Trophoblast cell (in vitro differentiated cells and primary cell): ENCODE measurements around the gene SDHC.

Experiments
- DNase-seq, 2 donors: peaks; one replicate each; pipeline ENCODE4 v3.0.0-alpha.2; 2016
- H2AFZ ChIP-seq: 2 replicates; pipeline ENCODE4 v1.6.1; 2013; ENCODE audit warnings: low read length, moderate library complexity, mild to moderate bottlenecking; ENCODE audit not compliant: insufficient read depth, poor library complexity
- H2AK5ac ChIP-seq: 2 replicates; pipeline ENCODE4 v1.6.1; 2013; ENCODE audit warnings: mild to moderate bottlenecking, low read length
- H2BK120ac ChIP-seq: 2 replicates; pipeline ENCODE4 v1.6.1; 2013; ENCODE audit warnings: low read length, mild to moderate bottlenecking, moderate library complexity; ENCODE audit not compliant: insufficient read depth, poor library complexity
- H2BK12ac ChIP-seq: 2 replicates; pipeline ENCODE4 v1.6.1; 2013; ENCODE audit warnings: mild to moderate bottlenecking, low read length, moderate library complexity
- H2BK5ac ChIP-seq: 2 replicates; pipeline ENCODE4 v1.6.1; 2013; ENCODE audit warnings: low read length, low read depth, moderate library complexity, mild to moderate bottlenecking; ENCODE audit not compliant: poor library complexity
- H3K14ac ChIP-seq: 2 replicates; pipeline ENCODE4 v1.6.1; 2013; ENCODE audit warnings: mild to moderate bottlenecking, low read length
- H3K18ac ChIP-seq: 2 replicates; pipeline ENCODE4 v1.6.1; 2013; ENCODE audit warnings: mild to moderate bottlenecking, low read length
- H3K23ac ChIP-seq: 2 replicates; pipeline ENCODE4 v1.6.1; 2013; ENCODE audit warnings: low read length
- H3K27ac ChIP-seq: 2 replicates; pipeline ENCODE4 v1.5.1; 2013; ENCODE audit warnings: low read depth, mild to moderate bottlenecking, inconsistent platforms, low read length, moderate library complexity
- H3K27me3 ChIP-seq: 2 replicates; pipeline ENCODE4 v1.6.1; 2013; ENCODE audit warnings: inconsistent platforms, mild to moderate bottlenecking, low read length, moderate library complexity; ENCODE audit not compliant: insufficient read depth
- H3K36me3 ChIP-seq, 2 experiments: 1 replicate in 1 of 2; 2 replicates in 1 of 2; pipeline ENCODE4 v1.6.1; 2013; ENCODE audit warnings: low read length in 2 of 2, mild to moderate bottlenecking in 2 of 2, moderate library complexity in 1 of 2; ENCODE audit not compliant: insufficient read depth in 2 of 2, control insufficient read depth in 1 of 2
- H3K4ac ChIP-seq: 2 replicates; pipeline ENCODE4 v1.6.1; 2013; ENCODE audit warnings: low read depth, mild to moderate bottlenecking, low read length, moderate library complexity
- H3K4me1 ChIP-seq, 2 experiments: 1 replicate in 1 of 2; 2 replicates in 1 of 2; pipeline ENCODE4 v1.6.1; 2013; ENCODE audit warnings: low read length in 2 of 2, mild to moderate bottlenecking in 2 of 2, moderate library complexity in 1 of 2; ENCODE audit not compliant: insufficient read depth in 2 of 2, control insufficient read depth in 1 of 2
- H3K4me2 ChIP-seq: 2 replicates; pipeline ENCODE4 v1.6.1; 2013; ENCODE audit warnings: inconsistent platforms, mild to moderate bottlenecking, low read length, moderate library complexity
- H3K4me3 ChIP-seq: 2 replicates; pipeline ENCODE4 v1.5.1; 2013; ENCODE audit warnings: mild to moderate bottlenecking, low read depth, low read length, inconsistent platforms
- H3K79me1 ChIP-seq: one replicate; pipeline ENCODE4 v1.6.1; 2013; ENCODE audit warnings: low read length
- H3K79me2 ChIP-seq: 2 replicates; pipeline ENCODE4 v1.6.1; 2013; ENCODE audit warnings: low read length, mild to moderate bottlenecking; ENCODE audit not compliant: control insufficient read depth, insufficient read depth, poor library complexity
- H3K9ac ChIP-seq: 2 replicates; pipeline ENCODE4 v1.6.1; 2013; ENCODE audit warnings: mild to moderate bottlenecking, low read length
- H3K9me3 ChIP-seq: 2 replicates; pipeline ENCODE4 v1.6.1; 2013; ENCODE audit warnings: low read depth, mild to moderate bottlenecking, control low read depth, inconsistent platforms, low read length; ENCODE audit not compliant: insufficient read depth
- H4K12ac ChIP-seq: 2 replicates; pipeline ENCODE4 v1.6.1; 2013; ENCODE audit warnings: low read depth, mild to moderate bottlenecking, low read length, moderate library complexity
- H4K8ac ChIP-seq: 2 replicates; pipeline ENCODE4 v1.6.1; 2013; ENCODE audit warnings: low read depth, mild to moderate bottlenecking, low read length, moderate library complexity
- H4K91ac ChIP-seq: one replicate; pipeline ENCODE4 v1.6.1; 2013; ENCODE audit warnings: low read depth, mild to moderate bottlenecking, low read length, moderate library complexity
- WGBS: extraction: QIAGEN DNeasy Blood & Tissue Kit; methylation state at CpG from one replicate; pipeline ENCODE4 v1.1.7; 2013; ENCODE audit warnings: missing lambda C conversion rate; ENCODE audit not compliant: insufficient read length, insufficient coverage; ENCODE audit errors: extremely low coverage; 5-methylcytosine and 5-hydroxymethylcytosine counted together

Gene SDHC

GRCh38 chr1:161285113-161285512, 29.1 kb upstream of the SDHC start:
- Histone ChIP-seq H3K79me1 (no peaks in the 10 kb centered on the region), H4K8ac (no peak overlapping the region), H3K23ac (no peak overlapping the region), H3K18ac (no peak overlapping the region), H3K4me1 (no peaks in the 10 kb centered on the region), H2AFZ (no peak overlapping the region), H3K27me3 (no peaks in the 10 kb centered on the region), H4K12ac (no peak overlapping the region), H2AK5ac (no peak overlapping the region), H3K36me3 (no peaks in the 10 kb centered on the region), H3K4me2 (no peak overlapping the region), H3K4me3 (no peak overlapping the region), H3K14ac (no peak overlapping the region), H3K9me3 (no peaks in the 10 kb centered on the region), H3K4ac (no peak overlapping the region), H4K91ac (no peak overlapping the region), H3K9ac (no peak overlapping the region), H2BK12ac (no peak overlapping the region), H3K27ac (no peak overlapping the region), H2BK120ac (no peak overlapping the region), H3K79me2 (no peaks in the 10 kb centered on the region), H2BK5ac (no peak overlapping the region)
- DNase-seq: no peak
- WGBS: no CpG with 5 or more reads among the region's 2 CpGs

DNA sequence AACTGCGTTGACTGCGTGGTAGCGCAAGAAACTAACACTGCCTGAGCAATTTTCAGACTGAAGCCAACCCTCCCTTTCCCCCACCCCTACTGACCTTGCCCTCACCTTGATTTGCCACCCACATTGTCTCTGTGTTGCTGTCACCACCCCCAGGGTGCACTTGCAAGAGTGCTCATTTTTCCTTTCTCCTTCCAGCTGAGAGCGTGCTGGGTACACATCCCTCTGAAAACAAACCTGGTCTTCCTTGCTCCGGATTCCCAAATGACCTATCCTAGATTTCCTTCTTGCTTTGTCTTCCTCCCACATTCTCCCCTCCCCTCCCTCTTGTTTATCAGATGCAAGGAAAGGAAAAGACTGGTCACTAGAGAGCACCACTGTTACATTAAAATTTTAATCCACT, 28.7 kb upstream of the SDHC start:
- Histone ChIP-seq H4K12ac (no peak overlapping the region), H3K23ac (no peak overlapping the region), H3K18ac (no peak overlapping the region), H2AK5ac (no peak overlapping the region), H2BK120ac (no peak overlapping the region), H2AFZ (no peak overlapping the region), H3K4ac (no peak overlapping the region), H3K9ac (no peak overlapping the region), H2BK12ac (no peak overlapping the region), H3K27ac (no peak overlapping the region), H3K14ac (no peak overlapping the region), H3K79me2 (no peaks in the 10 kb centered on the region), H3K4me1 (no peaks in the 10 kb centered on the region), H3K4me3 (no peak overlapping the region), H4K91ac (no peak overlapping the region), H3K79me1 (no peaks in the 10 kb centered on the region), H3K4me2 (no peak overlapping the region), H4K8ac (no peak overlapping the region), H3K27me3 (no peaks in the 10 kb centered on the region), H3K9me3 (no peaks in the 10 kb centered on the region), H2BK5ac (no peak overlapping the region), H3K36me3 (no peaks in the 10 kb centered on the region)
- WGBS: no CpG with 5 or more reads among the region's 5 CpGs
- no peak for DNase-seq

GRCh38 chr1:161287482-161288054, 26.6 kb upstream of the SDHC start:
- no peak overlapping the region for H3K4me2 ChIP-seq
- H3K4me3 ChIP-seq: no peak overlapping the region
- no peak overlapping the region for H2AFZ ChIP-seq
- H3K18ac ChIP-seq: no peak overlapping the region
- no peak overlapping the region for H4K12ac ChIP-seq
- no peak overlapping the region for H3K23ac ChIP-seq
- no peak overlapping the region for H2BK5ac ChIP-seq
- H3K14ac ChIP-seq: no peak overlapping the region
- H3K36me3 ChIP-seq: no peaks in the 10 kb centered on the region
- no peak overlapping the region for H3K27ac ChIP-seq
- H3K9ac ChIP-seq: no peak overlapping the region
- H4K8ac ChIP-seq: no peak overlapping the region
- no peaks in the 10 kb centered on the region for H3K4me1 ChIP-seq
- H4K91ac ChIP-seq: no peak overlapping the region
- no peaks in the 10 kb centered on the region for H3K79me2 ChIP-seq
- no peak overlapping the region for H2BK12ac ChIP-seq
- DNase-seq: no peak
- no peak overlapping the region for H2BK120ac ChIP-seq
- no peaks in the 10 kb centered on the region for H3K27me3 ChIP-seq
- no peaks in the 10 kb centered on the region for H3K9me3 ChIP-seq
- H3K79me1 ChIP-seq: no peaks in the 10 kb centered on the region
- H3K4ac ChIP-seq: no peak overlapping the region
- no peak overlapping the region for H2AK5ac ChIP-seq
- no CpG with 5 or more reads among the region's 3 CpGs for WGBS

- Histone ChIP-seq H3K14ac (no peak overlapping the region), H3K4me2 (no peak overlapping the region), H3K4me3 (no peak overlapping the region), H3K9ac (no peak overlapping the region), H2BK12ac (no peak overlapping the region), H3K23ac (no peak overlapping the region), H4K8ac (no peak overlapping the region), H3K9me3 (no peaks in the 10 kb centered on the region), H3K18ac (no peak overlapping the region), H2BK5ac (no peak overlapping the region), H3K4me1 (no peaks in the 10 kb centered on the region), H3K36me3 (no peaks in the 10 kb centered on the region), H3K79me2 (no peaks in the 10 kb centered on the region), H2AFZ (no peak overlapping the region), H3K79me1 (no peaks in the 10 kb centered on the region), H3K27me3 (no peaks in the 10 kb centered on the region), H3K4ac (no peak overlapping the region), H4K91ac (no peak overlapping the region), H4K12ac (no peak overlapping the region), H2AK5ac (no peak overlapping the region), H3K27ac (no peak overlapping the region), H2BK120ac (no peak overlapping the region)
- no CpG with 5 or more reads among the region's 1 CpG for WGBS
- DNase-seq: no peak
These were observed 23.4 kb upstream of the SDHC start for GRCh38 chr1:161290779-161291178.
